ENCODE data around the gene CACNA1A.
A peak's percentile ranks its signal among the peaks of the same experiment; 100 is the strongest.
"Not testable (repeated sequence)": the region's sequence is repeated elsewhere in the genome, so short reads cannot be mapped to it uniquely, and the experiment has no call there.

Gene CACNA1A

DNA sequence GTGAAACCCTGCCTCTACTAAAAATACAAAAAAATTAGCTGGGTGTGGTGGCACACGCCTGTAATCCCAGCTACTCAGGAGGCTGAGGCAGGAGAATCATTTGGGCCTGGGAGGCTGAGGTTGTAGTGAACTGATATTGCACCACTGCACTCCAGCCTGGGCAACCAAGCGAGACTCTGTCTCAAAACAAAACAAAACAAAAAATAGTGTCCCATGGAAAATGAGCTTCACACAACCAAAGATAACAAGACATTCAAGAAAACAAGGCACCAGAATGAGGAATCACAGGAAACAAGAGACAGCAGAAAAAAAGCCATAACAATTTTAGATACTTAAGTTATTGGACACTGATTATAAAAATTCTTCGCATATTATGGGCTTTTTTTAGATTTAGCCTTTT, 80.4 kb downstream of the CACNA1A start:
- H3K9me3 Mint-ChIP-seq = peaks cover 22% of the 10 kb centered on the region
- peaks cover 32% of the 10 kb centered on the region for H3K27me3 Mint-ChIP-seq
- not testable (repeated sequence) for H3K27ac Mint-ChIP-seq; H3K36me3 Mint-ChIP-seq (ENCODE audit: low read depth); H3K4me1 Mint-ChIP-seq (ENCODE audit: low read depth); H3K4me3 Mint-ChIP-seq; DNase-seq

GRCh38 chr19:13425151-13425550, 81.1 kb downstream of the CACNA1A start:
- Mint-ChIP-seq H3K9me3 (peaks cover 25% of the 10 kb centered on the region), H3K27ac (no peak overlapping the region), H3K27me3 (peaks cover 25% of the 10 kb centered on the region), H3K4me3 (no peak overlapping the region), H3K4me1 (ENCODE audit: low read depth) (no peaks in the 10 kb centered on the region), H3K36me3 (ENCODE audit: low read depth) (no peaks in the 10 kb centered on the region)
- DNase-seq = no peak

GRCh38 chr19:13420780-13421179, 85.5 kb downstream of the CACNA1A start:
- Mint-ChIP-seq H3K27me3 (peaks cover 5% of the 10 kb centered on the region), H3K9me3 (peaks cover 21% of the 10 kb centered on the region), H3K36me3 (ENCODE audit: low read depth) (no peaks in the 10 kb centered on the region), H3K4me3 (no peak overlapping the region), H3K4me1 (ENCODE audit: low read depth) (no peaks in the 10 kb centered on the region), H3K27ac (no peak overlapping the region)
- DNase-seq = no peak

- Mint-ChIP-seq H3K4me1 (ENCODE audit: low read depth) (no peaks in the 10 kb centered on the region), H3K4me3 (no peak overlapping the region), H3K9me3 (peaks cover 5% of the 10 kb centered on the region), H3K27me3 (peaks cover 10% of the 10 kb centered on the region), H3K36me3 (ENCODE audit: low read depth) (no peaks in the 10 kb centered on the region), H3K27ac (no peak overlapping the region)
- DNase-seq = no peak
Observed at GRCh38 chr19:13417054-13417453, 89.2 kb downstream of the CACNA1A start.

DNA sequence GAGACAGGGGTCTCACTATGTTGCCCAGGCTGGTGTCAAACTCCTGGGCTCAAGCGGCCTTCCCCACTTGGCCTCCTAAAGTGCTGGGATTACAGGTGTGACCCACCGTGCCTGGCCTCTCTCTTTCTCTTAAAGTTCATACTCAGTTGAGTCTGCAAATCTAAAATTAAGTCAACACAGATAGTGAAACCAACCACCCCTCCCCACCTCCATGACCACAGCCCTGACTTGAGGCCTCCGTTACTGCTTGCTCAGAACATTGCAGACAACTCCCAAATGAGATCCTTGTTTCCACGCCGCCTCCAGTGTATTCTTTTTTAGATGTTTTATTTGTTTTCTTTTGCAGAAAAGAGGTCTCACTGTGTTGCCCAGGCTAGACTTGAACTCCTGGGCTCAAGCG, 94.4 kb downstream of the CACNA1A start:
- Mint-ChIP-seq H3K27ac (no peak overlapping the region), H3K27me3 (peaks cover 27% of the 10 kb centered on the region), H3K9me3 (no peaks in the 10 kb centered on the region), H3K4me1 (ENCODE audit: low read depth) (no peaks in the 10 kb centered on the region), H3K4me3 (no peak overlapping the region), H3K36me3 (ENCODE audit: low read depth) (no peaks in the 10 kb centered on the region)
- DNase-seq = no peak

DNA sequence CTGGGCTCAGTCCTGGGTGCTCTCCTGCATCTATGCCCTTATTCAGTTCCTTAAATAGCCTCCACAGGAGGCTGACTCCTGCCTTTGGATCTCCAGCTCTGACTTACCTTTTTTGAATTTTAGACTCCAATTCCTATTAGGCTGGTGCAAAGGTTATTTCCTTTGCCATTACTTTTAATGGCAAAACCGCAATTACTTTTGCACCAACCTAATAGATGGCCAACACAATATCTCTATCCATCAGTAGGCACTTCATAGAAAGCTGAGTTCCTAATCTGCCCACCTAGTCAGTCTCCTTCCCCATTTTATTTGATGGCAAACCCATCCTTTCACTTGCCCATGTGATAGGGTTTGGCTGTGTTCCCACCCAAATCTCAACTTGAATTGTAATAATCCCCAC, 95.3 kb downstream of the CACNA1A start:
- DNase-seq = no peak
- peaks cover 27% of the 10 kb centered on the region for H3K27me3 Mint-ChIP-seq
- H3K4me1 Mint-ChIP-seq (ENCODE audit: low read depth) = no peaks in the 10 kb centered on the region
- H3K4me3 Mint-ChIP-seq = no peak overlapping the region
- H3K9me3 Mint-ChIP-seq = no peaks in the 10 kb centered on the region
- H3K36me3 Mint-ChIP-seq (ENCODE audit: low read depth) = no peaks in the 10 kb centered on the region
- no peak overlapping the region for H3K27ac Mint-ChIP-seq

DNA sequence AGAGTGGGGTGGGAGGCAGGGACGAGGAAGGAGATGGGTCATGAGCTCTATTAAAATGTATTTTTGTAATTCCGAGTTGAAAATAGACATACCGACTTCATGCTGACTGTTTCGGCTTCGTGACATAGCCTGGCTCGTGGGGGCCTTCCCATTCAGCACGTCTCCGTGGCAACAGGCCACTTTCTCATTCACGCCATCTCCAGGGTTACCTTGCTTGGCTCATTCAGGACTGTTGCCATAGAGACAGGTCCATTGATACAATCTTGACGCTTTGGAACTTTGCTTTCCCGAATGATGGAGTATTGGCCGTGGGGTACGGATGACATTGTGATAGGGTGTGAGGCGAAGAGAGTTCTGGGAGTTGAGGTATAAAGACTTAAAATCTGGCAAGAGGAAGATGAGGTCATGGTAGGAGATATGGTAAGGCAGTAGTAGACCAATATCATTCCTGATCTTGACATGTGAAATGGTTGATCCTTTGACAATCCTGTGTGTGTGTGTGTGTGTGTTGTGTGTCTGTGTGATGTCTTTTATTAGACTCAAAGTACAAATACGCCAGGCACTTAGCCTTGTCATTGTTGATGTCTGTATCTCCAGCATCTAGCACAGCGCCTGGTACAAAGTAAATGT, 97.3 kb downstream of the CACNA1A start:
- Mint-ChIP-seq H3K27me3 (peaks cover 19% of the 10 kb centered on the region), H3K9me3 (no peaks in the 10 kb centered on the region), H3K36me3 (ENCODE audit: low read depth) (no peaks in the 10 kb centered on the region), H3K4me1 (ENCODE audit: low read depth) (no peaks in the 10 kb centered on the region), H3K27ac (no peak overlapping the region), H3K4me3 (no peak overlapping the region)
- DNase-seq = no peak

DNA sequence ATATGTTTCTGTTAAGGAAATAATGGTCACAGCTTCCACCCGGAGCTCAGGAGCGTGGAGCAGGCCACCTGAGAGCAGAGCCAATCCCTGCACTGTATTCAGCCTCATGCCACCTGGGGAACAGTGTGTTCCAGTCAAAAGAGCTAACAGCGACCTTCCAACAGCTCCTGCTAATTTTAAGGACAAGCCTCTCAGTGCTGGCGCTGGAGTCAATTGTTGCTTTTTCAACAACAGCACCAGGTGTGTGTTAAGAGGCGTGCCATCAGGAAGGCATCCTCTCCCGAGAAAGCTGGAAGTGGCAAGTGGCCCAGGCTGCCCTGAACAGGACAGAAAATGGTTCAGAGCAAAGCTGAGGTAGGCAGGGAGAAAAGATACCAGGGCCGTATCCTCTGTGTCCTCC, 102.0 kb downstream of the CACNA1A start:
- H3K4me3 Mint-ChIP-seq = no peak overlapping the region
- no peaks in the 10 kb centered on the region for H3K36me3 Mint-ChIP-seq (ENCODE audit: low read depth)
- no peak for DNase-seq
- peaks cover 29% of the 10 kb centered on the region for H3K27me3 Mint-ChIP-seq
- no peak overlapping the region for H3K27ac Mint-ChIP-seq
- no peaks in the 10 kb centered on the region for H3K4me1 Mint-ChIP-seq (ENCODE audit: low read depth)
- peaks cover 5% of the 10 kb centered on the region for H3K9me3 Mint-ChIP-seq

DNA sequence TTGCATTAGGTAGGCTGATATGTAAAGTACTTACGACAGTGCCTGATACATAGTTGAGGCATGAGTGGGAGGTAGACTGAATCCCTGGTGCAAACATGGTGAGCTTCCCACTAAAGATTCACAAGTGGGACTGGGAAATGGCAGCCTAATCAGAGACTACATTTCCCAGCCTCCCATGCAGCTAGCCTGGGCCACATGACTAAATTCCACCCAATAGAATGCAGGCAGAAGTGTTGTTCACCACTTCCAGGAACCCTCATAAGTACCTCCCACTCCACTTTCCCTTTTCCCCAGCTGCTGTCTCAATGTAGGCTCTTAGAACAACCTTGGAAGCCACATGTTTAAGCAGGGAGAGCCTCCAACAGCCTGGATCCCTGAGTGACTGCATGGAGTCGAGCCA, 104.9 kb downstream of the CACNA1A start:
- DNase-seq = no peak
- Mint-ChIP-seq H3K27me3 (peaks cover 44% of the 10 kb centered on the region), H3K36me3 (ENCODE audit: low read depth) (no peaks in the 10 kb centered on the region), H3K4me1 (ENCODE audit: low read depth) (no peaks in the 10 kb centered on the region), H3K9me3 (peaks cover 5% of the 10 kb centered on the region), H3K27ac (no peak overlapping the region), H3K4me3 (no peak overlapping the region)

DNA sequence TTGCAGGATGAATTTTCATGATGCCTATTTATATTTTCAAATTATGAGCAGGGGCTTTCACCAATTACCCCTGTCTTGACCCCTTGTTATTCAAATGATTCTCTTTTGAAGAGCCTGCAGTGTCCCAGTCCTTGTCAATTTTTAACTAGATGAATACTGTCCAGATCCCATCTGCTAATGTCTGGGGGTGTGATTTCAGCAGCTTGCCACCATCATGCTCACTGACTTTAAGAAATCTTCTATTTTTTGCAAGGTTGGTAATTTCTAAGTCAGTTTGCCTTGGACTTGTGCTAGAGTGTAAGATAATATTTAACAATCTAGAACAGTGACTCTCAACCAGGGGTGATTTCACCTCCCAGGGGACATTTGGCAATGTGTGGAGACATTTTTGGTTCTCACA, 106.0 kb downstream of the CACNA1A start:
- Mint-ChIP-seq H3K27me3 (peaks cover 53% of the 10 kb centered on the region), H3K4me3 (no peak overlapping the region), H3K27ac (no peak overlapping the region)

DNA sequence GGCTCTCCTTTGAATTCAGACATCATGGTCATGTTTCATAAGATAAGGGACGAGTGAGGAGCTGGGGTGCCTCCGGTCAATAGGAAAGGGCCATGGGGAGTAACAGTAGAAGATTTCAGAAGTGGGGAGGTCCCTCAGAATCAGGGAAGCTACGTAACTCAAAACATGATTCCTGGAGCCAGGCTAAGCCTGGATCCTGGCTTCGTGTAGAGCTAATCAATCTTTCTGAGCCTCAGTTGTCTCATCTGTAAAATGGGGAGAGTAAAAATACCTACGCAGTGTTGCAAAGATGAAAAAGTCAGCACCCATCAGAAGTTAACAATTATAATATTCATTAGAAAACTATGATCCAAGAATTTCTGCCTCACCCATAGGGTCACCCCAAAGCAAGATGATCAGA, 106.5 kb downstream of the CACNA1A start:
- Mint-ChIP-seq H3K36me3 (ENCODE audit: low read depth) (no peaks in the 10 kb centered on the region), H3K4me1 (ENCODE audit: low read depth) (no peaks in the 10 kb centered on the region), H3K27me3 (peaks cover 55% of the 10 kb centered on the region), H3K27ac (no peak overlapping the region), H3K4me3 (no peak overlapping the region), H3K9me3 (peaks cover 5% of the 10 kb centered on the region)
- no peak for DNase-seq

More for the DNA sequence above, 106.0 kb downstream of the CACNA1A start:
- H3K9me3 Mint-ChIP-seq = peaks cover 5% of the 10 kb centered on the region
- H3K4me1 Mint-ChIP-seq (ENCODE audit: low read depth) = no peaks in the 10 kb centered on the region
- no peak for DNase-seq
- H3K36me3 Mint-ChIP-seq (ENCODE audit: low read depth) = no peaks in the 10 kb centered on the region

DNA sequence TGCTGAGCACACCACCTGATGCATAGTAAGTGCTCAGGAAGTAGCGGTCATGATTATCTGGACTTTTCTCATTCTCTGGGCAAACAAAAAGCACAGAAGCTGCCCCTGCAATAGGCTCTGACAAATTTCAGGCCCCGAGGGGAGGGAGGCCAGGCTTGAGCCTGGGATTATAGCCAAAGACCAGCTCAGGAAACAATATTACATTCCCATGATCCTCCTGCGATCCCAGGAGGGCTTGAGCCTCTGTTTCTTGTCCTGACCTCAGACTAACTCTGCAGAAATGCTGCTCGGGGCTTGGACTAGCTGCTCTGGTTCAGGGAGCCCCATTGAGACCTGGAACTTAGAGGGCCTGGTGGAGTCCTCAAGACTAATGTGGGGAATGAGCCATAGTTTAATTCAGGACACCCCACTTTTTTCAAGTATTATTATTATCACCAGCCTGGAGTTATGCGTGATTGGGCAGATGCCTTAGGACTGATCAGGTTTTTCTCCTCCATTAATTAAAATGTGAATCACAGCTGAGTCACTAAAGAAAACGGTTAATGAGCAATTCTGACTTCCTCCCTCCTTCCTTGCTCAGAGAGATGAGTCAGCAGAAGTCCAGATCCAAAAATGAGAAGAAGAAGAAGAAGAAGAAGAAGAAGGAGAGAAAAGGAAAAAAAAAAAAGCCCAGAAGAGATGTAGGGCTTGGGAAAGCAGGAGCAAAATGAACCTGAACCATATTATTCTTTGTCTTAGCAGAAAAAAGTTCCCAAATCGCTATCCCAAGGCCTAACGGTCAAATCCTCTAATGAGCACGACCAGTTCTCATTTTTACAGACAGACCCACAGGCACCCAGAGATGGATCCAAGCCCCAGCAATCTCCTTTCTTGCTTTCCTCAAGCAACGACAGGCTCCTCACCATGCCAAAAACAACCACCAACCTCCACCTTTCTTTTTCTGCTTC, 107.2 kb downstream of the CACNA1A start:
- H3K27ac Mint-ChIP-seq = no peak overlapping the region
- no peak for DNase-seq
- H3K36me3 Mint-ChIP-seq (ENCODE audit: low read depth) = no peaks in the 10 kb centered on the region
- peaks cover 61% of the 10 kb centered on the region for H3K27me3 Mint-ChIP-seq
- H3K4me1 Mint-ChIP-seq (ENCODE audit: low read depth) = no peaks in the 10 kb centered on the region
- no peak overlapping the region for H3K4me3 Mint-ChIP-seq
- peaks cover 5% of the 10 kb centered on the region for H3K9me3 Mint-ChIP-seq

DNA sequence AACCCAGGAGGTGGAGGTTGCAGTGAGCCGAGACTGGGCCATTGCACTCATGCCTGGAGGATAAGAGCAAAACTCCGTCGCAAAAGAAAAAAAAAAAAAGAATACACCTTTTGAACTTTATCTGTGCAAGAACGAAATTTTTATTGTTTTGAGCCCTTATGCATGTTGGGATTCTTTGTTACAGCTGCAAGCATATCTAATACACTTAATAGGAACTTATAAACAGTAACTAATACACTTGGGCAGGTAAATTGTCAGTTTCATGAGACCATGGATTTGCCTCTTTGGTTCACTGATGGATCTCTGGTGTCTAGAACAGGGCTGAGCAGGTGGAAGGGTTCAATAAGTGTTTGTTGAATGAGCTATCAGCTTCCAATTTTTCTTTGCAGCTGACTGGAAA, 108.1 kb downstream of the CACNA1A start:
- peaks cover 66% of the 10 kb centered on the region for H3K27me3 Mint-ChIP-seq
- H3K9me3 Mint-ChIP-seq = peaks cover 5% of the 10 kb centered on the region
- no peak overlapping the region for H3K27ac Mint-ChIP-seq
- H3K36me3 Mint-ChIP-seq (ENCODE audit: low read depth) = no peaks in the 10 kb centered on the region
- H3K4me1 Mint-ChIP-seq (ENCODE audit: low read depth) = no peaks in the 10 kb centered on the region
- no peak for DNase-seq
- no peak overlapping the region for H3K4me3 Mint-ChIP-seq

- no peak overlapping the region for H3K27ac Mint-ChIP-seq
- DNase-seq = peak; percentile 28
- no peak overlapping the region for H3K4me3 Mint-ChIP-seq
- H3K4me1 Mint-ChIP-seq (ENCODE audit: low read depth) = no peaks in the 10 kb centered on the region
- H3K36me3 Mint-ChIP-seq (ENCODE audit: low read depth) = no peaks in the 10 kb centered on the region
- no peaks in the 10 kb centered on the region for H3K9me3 Mint-ChIP-seq
- peaks cover 69% of the 10 kb centered on the region for H3K27me3 Mint-ChIP-seq
Observed at GRCh38 chr19:13396250-13397080, 109.8 kb downstream of the CACNA1A start.

DNA sequence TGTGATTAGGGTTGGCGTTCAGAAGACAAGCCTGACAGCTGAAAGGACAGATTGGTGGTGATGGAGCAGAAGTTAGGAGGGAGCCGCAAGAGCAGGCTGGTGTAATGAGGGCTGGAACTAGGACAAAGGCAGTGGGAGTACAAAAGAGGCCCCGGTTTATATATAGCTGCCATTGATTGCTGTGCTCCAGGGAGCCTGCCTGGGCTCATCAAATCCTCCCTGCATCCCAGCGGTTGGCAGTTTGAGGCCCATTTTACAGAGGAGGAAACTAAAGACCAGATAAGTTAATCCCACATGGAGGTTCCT, 123.7 kb downstream of the CACNA1A start:
- Mint-ChIP-seq H3K4me1 (ENCODE audit: low read depth) (no peaks in the 10 kb centered on the region), H3K36me3 (ENCODE audit: low read depth) (no peaks in the 10 kb centered on the region), H3K9me3 (no peaks in the 10 kb centered on the region), H3K4me3 (no peak overlapping the region), H3K27me3 (peaks cover 3% of the 10 kb centered on the region), H3K27ac (no peak overlapping the region)
- DNase-seq = no peak

Measured in activated T-cell treated with anti-CD3 and anti-CD28 coated beads, Interleukin-2, amount 50 U/mL, for 24 hours (primary cell).